COR-L47 (cell line): ENCODE data around the gene TRAF3.
A peak's percentile ranks its signal among the peaks of the same experiment; 100 is the strongest.

Source experiments
- DNase-seq: peaks from one replicate; lab custom pipeline; 2025; lab: John Stamatoyannopoulos, UW

The TRAF3 gene

DNA sequence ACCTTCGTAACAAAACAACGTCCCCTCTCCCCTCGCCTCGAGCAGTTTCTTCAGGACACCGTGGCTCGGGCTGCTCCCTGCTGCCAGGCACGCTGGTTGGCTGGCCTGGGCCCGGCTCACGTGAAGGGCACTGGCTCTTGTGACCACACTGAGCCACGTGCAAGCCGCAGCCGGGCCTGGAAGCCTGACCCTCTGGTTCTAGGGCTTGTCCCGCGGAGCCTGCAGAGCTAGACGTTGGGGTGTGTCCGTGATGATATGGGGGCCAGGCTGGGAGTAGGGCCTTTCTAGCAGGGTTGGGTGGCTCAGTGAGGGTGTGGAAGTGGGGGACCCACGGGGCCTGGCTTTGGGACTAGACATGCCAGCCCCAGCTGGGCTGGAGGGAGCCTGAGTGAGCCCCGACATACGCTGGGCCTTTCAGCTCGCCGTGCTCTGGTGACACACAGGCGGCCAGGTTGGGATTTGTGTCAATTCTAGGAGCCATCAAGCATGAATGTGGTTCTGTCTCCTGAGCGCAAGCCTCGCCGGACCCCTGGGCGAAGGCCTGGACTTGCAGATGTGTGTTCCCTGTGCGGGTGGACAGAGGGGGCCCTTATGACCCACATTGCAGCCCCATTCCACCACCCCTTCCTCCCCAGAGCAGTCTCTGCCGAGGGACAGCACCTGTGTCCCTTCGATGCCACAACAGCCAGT lies 131.7 kb downstream of the TRAF3 start:
- no peak for DNase-seq

GRCh38 chr14:102909462-102909861 lies 132.2 kb downstream of the TRAF3 start:
- no peak for DNase-seq

DNA sequence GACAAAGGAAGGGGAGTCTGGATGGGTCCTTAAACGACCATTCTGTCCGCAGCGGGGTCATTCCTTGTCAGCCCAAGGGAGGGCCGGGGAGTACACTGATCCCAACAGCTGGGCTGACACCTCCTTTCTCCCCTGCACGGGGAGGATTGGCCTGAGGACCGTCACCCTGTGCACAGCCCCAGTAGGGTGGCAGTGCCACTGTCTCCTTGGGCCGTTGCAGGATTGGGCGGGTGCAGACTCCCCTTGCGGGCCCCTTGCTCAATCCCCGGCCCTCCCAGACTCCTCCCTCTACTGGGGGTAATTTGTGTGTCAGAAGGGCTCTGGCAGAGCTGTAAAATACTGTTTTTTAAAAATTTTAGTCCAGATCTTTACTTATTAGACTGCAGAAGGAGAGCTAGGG lies 132.7 kb downstream of the TRAF3 start:
- DNase-seq = no peak

- DNase-seq = no peak
These were observed 133.2 kb downstream of the TRAF3 start for GRCh38 chr14:102910442-102910841.

DNA sequence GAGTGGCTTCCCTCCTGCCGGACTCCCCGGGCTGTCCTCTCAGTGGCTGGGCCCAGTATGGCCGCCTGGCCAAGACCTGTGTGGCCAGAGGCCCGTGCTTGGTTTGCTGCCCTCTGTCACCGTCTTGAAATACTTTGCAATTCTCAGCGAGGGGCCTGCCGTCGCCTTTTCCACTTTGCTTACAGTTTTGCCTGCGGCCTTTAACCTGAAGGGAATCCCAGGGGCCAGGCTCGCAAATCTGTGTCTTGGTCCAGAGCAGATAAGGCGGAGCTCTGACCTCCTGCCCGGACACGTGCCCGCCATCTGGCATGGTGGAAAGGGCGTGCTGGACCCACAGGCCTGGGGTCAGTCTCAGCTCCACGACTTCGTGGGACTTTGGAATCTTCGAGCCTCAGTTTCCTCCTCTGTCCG lies 134.3 kb downstream of the TRAF3 start:
- DNase-seq = no peak

- no peak for DNase-seq
These were observed 134.9 kb downstream of the TRAF3 start for GRCh38 chr14:102911991-102912761.

DNA sequence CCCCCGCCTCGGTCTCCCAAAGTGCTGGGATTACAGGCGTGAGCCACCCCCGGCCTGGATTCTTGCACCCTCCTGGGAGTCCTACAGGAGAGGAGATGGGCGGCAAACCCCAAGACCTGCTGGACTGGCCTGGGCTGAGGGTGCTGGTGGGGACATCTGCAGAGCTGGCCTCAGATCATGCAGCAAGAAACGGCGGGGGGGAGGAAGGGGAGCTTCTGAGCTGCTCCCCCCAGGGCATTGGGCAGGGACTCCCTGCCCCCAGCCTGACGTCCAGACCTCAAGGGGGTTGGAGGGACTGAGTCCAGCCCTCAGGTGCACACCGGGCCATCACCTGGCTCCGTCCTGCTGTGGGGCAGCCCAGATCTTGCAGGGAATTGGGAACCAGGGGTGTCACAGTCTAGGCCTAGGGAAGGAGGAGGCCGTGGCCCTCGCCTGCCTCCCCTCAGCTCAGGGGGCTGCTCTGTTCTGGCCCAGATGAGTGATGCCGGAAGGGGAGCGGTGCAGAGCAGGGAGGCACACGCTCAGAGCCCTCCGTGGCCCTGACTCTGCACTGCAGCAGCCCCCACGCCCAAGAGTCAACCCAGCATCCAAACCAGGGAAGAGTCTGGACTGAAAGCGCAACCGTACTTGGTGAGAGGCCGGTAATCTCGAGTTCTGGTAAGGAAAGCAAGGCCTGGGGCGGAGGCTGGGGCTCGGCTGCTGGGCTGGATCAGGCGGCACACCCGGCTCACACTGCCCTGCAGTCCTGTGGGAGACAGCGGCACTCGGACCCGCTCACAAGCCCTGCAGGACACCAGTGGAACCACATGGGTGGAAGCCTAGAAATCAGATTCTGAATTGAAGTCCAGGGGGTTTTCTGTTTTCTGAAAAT lies 136.3 kb downstream of the TRAF3 start:
- no peak for DNase-seq

DNA sequence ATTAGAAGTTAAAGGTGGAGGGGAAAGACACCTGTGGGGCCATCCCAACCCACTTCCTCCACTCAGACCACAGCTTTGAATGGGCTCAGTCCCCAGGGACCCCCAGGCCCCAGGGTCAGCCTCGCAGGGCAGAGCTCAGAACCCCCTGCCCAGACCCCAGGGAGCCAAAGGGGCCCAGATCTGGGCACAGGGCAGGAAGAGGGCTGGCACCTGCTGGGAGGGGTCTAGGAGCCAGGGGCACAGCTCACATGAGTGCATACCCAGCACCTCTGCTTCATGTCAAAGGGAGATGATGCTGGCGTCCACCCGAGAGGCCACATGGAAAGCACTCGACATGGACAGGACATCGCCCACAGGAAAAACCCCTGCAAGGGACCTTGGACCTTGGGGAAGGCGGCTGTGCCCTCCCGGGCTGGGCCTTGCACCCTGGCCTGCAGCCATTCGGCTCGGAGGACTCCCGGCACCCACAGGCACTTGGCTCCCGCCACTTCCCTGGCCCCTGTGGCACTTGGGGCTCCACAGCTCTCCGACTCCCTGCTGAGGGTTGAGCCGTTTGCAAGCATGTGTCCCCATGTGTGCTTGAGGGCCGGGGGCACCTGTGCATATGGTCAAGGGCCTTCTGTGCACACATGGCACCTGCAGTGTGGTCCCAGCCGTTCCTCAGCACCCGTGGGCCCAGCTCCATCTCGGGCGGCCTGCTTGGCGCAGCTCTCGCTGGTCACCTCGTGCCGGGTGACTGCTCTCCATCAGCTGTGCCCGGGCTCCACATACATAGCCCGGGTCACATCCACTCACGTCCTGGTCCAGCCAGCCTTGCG lies 137.4 kb downstream of the TRAF3 start:
- DNase-seq = no peak

DNA sequence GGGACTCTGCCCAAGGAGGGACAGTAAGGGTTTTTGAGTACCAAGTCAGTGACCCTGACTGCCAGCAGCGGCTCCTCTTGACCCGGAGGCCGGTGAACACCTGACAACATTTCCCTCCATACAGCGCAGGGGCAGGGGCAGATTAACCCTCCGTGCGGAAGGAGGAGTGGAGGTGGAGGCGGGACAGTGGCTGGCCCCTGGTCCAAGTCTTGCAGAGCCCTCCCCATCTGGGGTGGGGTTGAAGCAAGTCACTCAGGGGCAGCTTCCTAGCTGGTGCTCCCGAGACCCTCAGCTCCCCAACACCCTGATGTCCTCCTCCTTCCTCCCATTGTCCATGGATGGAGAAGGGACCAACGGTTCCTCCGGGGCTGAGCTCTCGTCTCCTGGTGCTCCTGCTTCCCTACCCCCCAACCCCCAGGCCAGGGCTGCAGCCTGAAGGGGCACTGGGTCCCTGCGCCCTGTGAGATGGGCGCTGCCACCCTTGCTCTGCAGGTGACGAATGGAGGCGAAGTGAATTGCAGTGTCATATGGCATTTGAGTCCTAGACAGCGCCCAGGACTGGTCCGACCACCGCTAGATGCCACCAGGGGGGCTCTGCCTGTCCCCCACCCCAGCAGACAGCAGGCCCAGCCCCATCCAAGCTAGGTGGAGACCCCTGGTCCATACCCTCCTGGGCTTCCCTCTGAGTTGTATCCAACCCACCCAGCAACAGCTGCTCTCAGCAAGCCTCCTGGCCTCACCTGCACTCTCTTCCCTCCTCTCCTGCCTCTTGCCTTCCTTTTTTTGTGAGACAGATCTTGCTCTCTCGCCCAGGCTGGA lies 138.3 kb downstream of the TRAF3 start:
- DNase-seq = no peak

DNA sequence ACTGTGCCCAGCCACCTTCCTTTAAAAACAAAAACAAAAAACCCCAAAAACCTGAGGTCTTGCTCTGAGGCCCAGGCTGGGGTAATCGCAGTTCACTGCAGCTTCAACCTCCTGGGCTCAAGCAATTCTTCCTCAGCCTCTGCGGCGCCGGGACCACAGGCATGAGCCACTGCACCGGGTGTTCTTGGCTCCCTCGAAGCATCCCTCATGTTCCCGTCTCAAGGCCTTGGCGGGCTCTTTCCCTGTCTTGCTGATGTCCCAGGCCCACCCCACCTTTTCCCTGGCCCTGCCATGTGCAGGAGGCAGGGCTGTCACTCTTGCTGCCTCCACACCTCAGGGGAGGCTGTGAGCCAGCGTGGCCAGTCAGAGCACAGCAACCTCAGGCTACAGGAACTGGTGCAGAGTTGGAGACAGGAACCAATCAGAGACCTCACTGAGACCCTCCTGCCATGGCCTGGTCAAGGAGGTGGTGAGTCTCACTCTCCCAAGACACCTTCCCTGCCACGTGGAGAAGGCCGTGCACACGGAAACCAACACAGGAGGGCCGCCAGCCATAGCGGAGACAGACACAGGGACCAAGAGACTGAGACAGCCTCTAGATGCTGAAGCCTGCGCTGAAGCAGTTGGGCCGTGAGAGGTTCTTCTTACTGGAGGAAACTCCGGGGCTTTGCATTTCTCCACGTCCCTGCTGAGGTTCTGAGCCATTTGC lies 139.3 kb downstream of the TRAF3 start:
- no peak for DNase-seq

GRCh38 chr14:102917056-102917385 lies 139.8 kb downstream of the TRAF3 start:
- DNase-seq = no peak

DNA sequence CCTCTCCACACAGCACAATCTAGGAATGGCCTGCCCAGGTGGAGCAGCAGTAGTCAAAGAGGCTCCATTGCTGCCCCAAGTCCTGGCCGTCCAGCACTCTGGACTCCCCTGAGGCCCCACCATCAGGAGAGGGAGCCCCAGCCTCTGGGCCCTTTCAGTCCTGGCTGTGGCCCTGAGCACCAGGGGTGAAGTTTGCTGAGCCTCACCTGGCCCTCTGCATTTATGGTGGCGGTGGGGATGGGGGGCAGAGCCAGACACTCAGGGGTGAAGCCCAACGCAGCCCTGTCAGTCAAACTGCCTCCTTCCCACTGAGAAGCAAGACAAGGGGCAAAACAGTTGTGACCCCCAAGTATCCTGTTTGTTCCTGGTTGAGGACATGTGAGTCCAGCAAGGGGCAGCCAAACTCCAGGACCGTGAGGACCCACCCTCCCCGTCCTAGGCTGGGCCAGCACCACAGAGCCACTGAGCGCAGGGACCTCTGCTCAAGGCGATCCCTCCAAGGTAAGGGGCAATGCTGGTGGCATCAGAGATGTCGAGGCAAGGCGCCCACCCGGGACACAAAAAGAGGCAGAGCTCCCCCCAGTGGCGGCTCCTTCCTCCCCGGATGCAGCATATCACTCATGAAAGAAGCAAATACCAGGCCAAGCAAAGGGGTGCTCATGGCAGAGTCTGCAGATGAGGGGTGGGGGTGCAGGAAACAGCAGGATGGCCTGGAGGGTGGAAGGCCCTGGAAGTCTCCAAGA lies 140.4 kb downstream of the TRAF3 start:
- DNase-seq = peak; percentile 42

GRCh38 chr14:102918438-102918837 lies 141.2 kb downstream of the TRAF3 start:
- DNase-seq = no peak

GRCh38 chr14:102920273-102920997 lies 143.2 kb downstream of the TRAF3 start:
- DNase-seq = no peak

DNA sequence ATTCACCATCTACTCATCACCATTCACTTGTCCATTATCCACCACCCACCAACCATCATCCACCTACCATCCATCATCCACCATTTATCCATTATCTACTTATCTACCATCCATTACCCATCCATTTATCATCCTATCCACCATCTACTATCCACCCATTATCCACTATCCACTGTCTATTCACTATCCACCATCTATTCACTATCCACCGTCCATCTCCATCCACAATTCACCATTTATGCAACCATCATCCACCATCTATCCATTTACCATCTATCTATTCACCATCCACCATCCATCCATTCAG lies 143.7 kb downstream of the TRAF3 start:
- no peak for DNase-seq

GRCh38 chr14:102922490-102923200 lies 145.4 kb downstream of the TRAF3 start, which contains the start of gene AMN:
Gene AMN, plus strand, starts transcription at chr14:102922663. Its CDS starts 26 bp downstream, at chr14:102922689.
- DNase-seq = no peak

- DNase-seq = no peak
These were observed 146.1 kb downstream of the TRAF3 start for GRCh38 chr14:102923201-102923924.
